Uterus (tissue), 2 donors: ENCODE measurements around the gene CLOCK.

Experiments used
- POLR2A ChIP-seq, 2 donors: fragments of 450-650 bp; IDR thresholded peaks; one replicate each; pipeline ENCODE4 v1.6.1; 2016; ENCODE audit warnings: antibody characterized with exemption in 2 of 2, mild to moderate bottlenecking in 1 of 2, moderate library complexity in 1 of 2
- TF ChIP-seq, protein P1 (sequence below), 4 experiments: fragments of 200-600 bp in 2 of 4; fragments of 450-650 bp in 2 of 4; sonication (generic) in 2 of 4; IDR thresholded peaks; one replicate each; pipeline ENCODE4 v1.5.1; 2016 to 2019; ENCODE audit warnings: antibody characterized with exemption in 4 of 4, mild to moderate bottlenecking in 2 of 4, moderate library complexity in 1 of 4

DNA sequence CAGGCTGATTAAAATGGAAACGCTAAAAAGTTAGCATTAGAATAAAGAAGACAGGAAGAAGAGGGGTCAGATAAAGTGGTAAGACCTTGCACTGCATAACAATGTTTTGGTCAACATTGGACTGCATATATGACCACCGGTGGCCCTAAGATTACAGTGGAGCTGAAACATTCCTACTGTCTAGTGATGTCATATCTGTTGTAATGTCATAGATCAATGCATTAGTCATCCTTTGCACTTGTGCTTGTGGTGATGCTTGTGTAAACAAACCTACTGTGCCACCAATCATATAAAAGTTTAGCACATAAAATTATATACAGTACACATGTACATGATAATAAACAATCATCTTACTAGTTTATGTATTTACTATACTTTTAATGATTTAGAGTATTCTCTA is 78.0 kb downstream of the CLOCK start:
- TF ChIP-seq, protein P1, sequence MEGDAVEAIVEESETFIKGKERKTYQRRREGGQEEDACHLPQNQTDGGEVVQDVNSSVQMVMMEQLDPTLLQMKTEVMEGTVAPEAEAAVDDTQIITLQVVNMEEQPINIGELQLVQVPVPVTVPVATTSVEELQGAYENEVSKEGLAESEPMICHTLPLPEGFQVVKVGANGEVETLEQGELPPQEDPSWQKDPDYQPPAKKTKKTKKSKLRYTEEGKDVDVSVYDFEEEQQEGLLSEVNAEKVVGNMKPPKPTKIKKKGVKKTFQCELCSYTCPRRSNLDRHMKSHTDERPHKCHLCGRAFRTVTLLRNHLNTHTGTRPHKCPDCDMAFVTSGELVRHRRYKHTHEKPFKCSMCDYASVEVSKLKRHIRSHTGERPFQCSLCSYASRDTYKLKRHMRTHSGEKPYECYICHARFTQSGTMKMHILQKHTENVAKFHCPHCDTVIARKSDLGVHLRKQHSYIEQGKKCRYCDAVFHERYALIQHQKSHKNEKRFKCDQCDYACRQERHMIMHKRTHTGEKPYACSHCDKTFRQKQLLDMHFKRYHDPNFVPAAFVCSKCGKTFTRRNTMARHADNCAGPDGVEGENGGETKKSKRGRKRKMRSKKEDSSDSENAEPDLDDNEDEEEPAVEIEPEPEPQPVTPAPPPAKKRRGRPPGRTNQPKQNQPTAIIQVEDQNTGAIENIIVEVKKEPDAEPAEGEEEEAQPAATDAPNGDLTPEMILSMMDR (IDR thresholded peaks at IDR 0.05), result no peak
- no peak for TF ChIP-seq POLR2A (IDR thresholded peaks at IDR 0.05)
